ENCODE measurements around the gene ADGRF4. TPM values are rescaled to one million over a fixed set of nuclear protein-coding genes. Genes with fewer than 3 reads are reported as not detected.

ADGRF4 gene
- polyA plus RNA-seq, 1 donor from 2014 or later, result not detected

- Histone ChIP-seq H4K20me1 (ENCODE audit: insufficient read depth) (no peaks in the 10 kb centered on the region), H3K27me3 (ENCODE audit: insufficient read depth, low read depth, low read length) (no peaks in the 10 kb centered on the region), H3K9ac (ENCODE audit: low read length) (no peak overlapping the region), H3K9me2 (ENCODE audit: insufficient read depth, low read length) (no peaks in the 10 kb centered on the region), H3K36me3 (ENCODE audit: insufficient read depth, low read length) (no peaks in the 10 kb centered on the region), H3F3A (ENCODE audit: insufficient read depth, low read length, poor library complexity, severe bottlenecking) (no peaks in the 10 kb centered on the region), H3K9me3 (ENCODE audit: low read length) (no peaks in the 10 kb centered on the region), H2AFZ (ENCODE audit: low read depth, low read length) (no peak overlapping the region), H3K79me2 (replicated peaks; ENCODE audit: insufficient read depth, low read length) (no peaks in the 10 kb centered on the region), H3K4me2 (ENCODE audit: low read length) (no peak overlapping the region), H3K4me3 (ENCODE audit: low read length) (no peak overlapping the region), H3K27ac (ENCODE audit: low read length) (no peak overlapping the region)
- no peak for TF ChIP-seq POLR2AphosphoS5 (IDR thresholded peaks at IDR 0.05)
- TF ChIP-seq EP300 (conservative IDR thresholded peaks at IDR 0.05; ENCODE audit: poor library complexity, severe bottlenecking), result no peak
- TF ChIP-seq MXI1 (conservative IDR thresholded peaks at IDR 0.05; ENCODE audit: poor library complexity, severe bottlenecking), result no peak
- no peak for TF ChIP-seq CTCF (IDR thresholded peaks at IDR 0.05; ENCODE audit: poor library complexity, severe bottlenecking)
- TF ChIP-seq EZH2 (IDR thresholded peaks at IDR 0.05; ENCODE audit: borderline replicate concordance, insufficient read depth, low read length, poor library complexity, severe bottlenecking), result no peak
- TF ChIP-seq REST (IDR thresholded peaks at IDR 0.05; ENCODE audit: borderline replicate concordance), result no peak
- TF ChIP-seq TAF1 (IDR thresholded peaks at IDR 0.05; ENCODE audit: low read depth), result no peak
- no peak for TF ChIP-seq SMC3 (conservative IDR thresholded peaks at IDR 0.05; ENCODE audit: poor library complexity)
- no peak for TF ChIP-seq RAD21 (conservative IDR thresholded peaks at IDR 0.05)
These were observed 18.3 kb upstream of the ADGRF4 start for GRCh38 chr6:47680051-47680450.

- Histone ChIP-seq H3K36me3 (ENCODE audit: insufficient read depth, low read length) (no peaks in the 10 kb centered on the region), H3K79me2 (replicated peaks; ENCODE audit: insufficient read depth, low read length) (no peaks in the 10 kb centered on the region), H3K27me3 (ENCODE audit: insufficient read depth, low read depth, low read length) (no peaks in the 10 kb centered on the region), H3F3A (ENCODE audit: insufficient read depth, low read length, poor library complexity, severe bottlenecking) (no peaks in the 10 kb centered on the region), H3K9me3 (ENCODE audit: low read length) (no peaks in the 10 kb centered on the region), H3K4me2 (ENCODE audit: low read length) (no peak overlapping the region), H4K20me1 (ENCODE audit: insufficient read depth) (no peaks in the 10 kb centered on the region), H3K27ac (ENCODE audit: low read length) (no peak overlapping the region), H2AFZ (ENCODE audit: low read depth, low read length) (no peak overlapping the region), H3K9ac (ENCODE audit: low read length) (no peak overlapping the region), H3K4me3 (ENCODE audit: low read length) (no peak overlapping the region), H3K9me2 (ENCODE audit: insufficient read depth, low read length) (no peaks in the 10 kb centered on the region)
- TF ChIP-seq CTCF (IDR thresholded peaks at IDR 0.05; ENCODE audit: poor library complexity, severe bottlenecking), result no peak
- TF ChIP-seq SMC3 (conservative IDR thresholded peaks at IDR 0.05; ENCODE audit: poor library complexity), result no peak
- TF ChIP-seq POLR2AphosphoS5 (IDR thresholded peaks at IDR 0.05), result no peak
- no peak for TF ChIP-seq TAF1 (IDR thresholded peaks at IDR 0.05; ENCODE audit: low read depth)
- TF ChIP-seq RAD21 (conservative IDR thresholded peaks at IDR 0.05), result no peak
- no peak for TF ChIP-seq REST (IDR thresholded peaks at IDR 0.05; ENCODE audit: borderline replicate concordance)
- no peak for TF ChIP-seq EP300 (conservative IDR thresholded peaks at IDR 0.05; ENCODE audit: poor library complexity, severe bottlenecking)
- TF ChIP-seq EZH2 (IDR thresholded peaks at IDR 0.05; ENCODE audit: borderline replicate concordance, insufficient read depth, low read length, poor library complexity, severe bottlenecking), result no peak
- no peak for TF ChIP-seq MXI1 (conservative IDR thresholded peaks at IDR 0.05; ENCODE audit: poor library complexity, severe bottlenecking)
These were observed 17.7 kb upstream of the ADGRF4 start for GRCh38 chr6:47680724-47681123.
